ENCODE measurements around the gene SMARCA4.

DNA sequence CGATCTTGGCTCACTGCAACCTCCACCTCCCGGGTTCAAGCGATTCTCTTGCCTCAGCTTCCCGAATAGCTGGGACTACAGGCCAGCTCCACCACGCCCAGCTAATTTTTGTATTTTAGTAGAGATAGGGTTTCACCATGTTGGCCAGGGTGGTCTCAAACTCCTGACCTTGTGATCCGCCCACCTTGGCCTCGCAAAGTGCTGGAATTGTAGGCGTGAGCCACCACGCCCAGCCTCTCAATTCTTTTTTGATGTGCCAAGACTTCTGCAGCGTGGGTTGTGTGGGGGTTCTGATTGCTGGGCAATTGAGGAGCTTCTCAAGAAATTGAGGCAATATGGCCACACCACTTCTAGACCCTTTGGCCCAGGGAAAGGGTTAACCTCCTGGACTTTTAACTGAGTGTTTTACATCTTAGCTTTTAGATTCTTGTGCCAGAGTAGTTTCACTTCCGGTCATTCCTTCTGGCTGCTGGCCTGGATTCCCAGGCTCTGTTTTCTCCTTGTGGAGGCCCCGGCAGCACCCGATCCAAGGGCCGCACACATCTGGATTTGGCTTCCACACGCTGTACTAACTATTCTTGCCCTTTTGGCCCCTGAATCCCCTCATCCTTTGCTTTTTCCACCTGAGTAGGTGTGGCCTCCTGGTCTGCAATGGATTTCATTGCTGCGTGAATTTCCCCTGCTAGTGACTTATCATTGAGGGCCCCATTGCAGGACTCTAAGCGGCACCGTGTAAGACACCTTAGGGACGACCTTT is 14.7 kb downstream of the SMARCA4 start:
- TF ChIP-seq SUZ12 (IDR thresholded peaks at IDR 0.05; ENCODE audit: extremely low read depth, insufficient read depth, insufficient read length) (no peak), YY1 (IDR thresholded peaks at IDR 0.05; ENCODE audit: insufficient read depth, insufficient read length) (no peak), ZNF274 (IDR thresholded peaks at IDR 0.05; ENCODE audit: low read depth, low read length) (no peak)

Measured in NT2/D1 (cell line).